Right lobe of liver (tissue), 6 donors: Measurements from ENCODE around the gene FAM89A. TPM values are rescaled to one million over a fixed set of nuclear protein-coding genes. Genes with fewer than 3 reads are reported as not detected.
"Not testable (repeated sequence)": the region's sequence is repeated elsewhere in the genome, so short reads cannot be mapped to it uniquely, and the experiment has no call there.

ENCODE experiments used
- ATAC-seq, 4 donors: fragments of 200-7000 bp; cut with Tn5 transposase; one replicate each; pipeline ENCODE4 v1.9.1; 2020; ENCODE audit warnings: mild to moderate bottlenecking in 4 of 4, moderate library complexity in 4 of 4
- DNase-seq, 3 donors: peaks; one replicate each; pipeline ENCODE4 v3.0.0-alpha.2; 2020
- H3K27ac ChIP-seq, 3 donors: fragments of 200-600 bp; one replicate each; pipeline ENCODE4 v1.8.0; 2022
- H3K27me3 ChIP-seq, 2 donors: fragments of 200-600 bp; one replicate each; pipeline ENCODE4 v1.8.0; 2022
- H3K36me3 ChIP-seq, 4 donors: fragments of 200-600 bp; sonication (generic) in 1 of 4; one replicate each; pipeline versions ENCODE4 v1.5.1 to v1.8.0; 2017 to 2022; ENCODE audit warnings: control low read depth in 1 of 4
- H3K4me1 ChIP-seq, 4 donors: fragments of 200-600 bp; sonication (generic) in 1 of 4; one replicate each; pipeline versions ENCODE4 v1.5.1 to v1.8.0; 2017 to 2022; ENCODE audit warnings: control low read depth in 1 of 4
- H3K4me3 ChIP-seq, 3 donors: fragments of 200-600 bp; one replicate each; pipeline ENCODE4 v1.8.0; 2022
- H3K9me3 ChIP-seq, 4 donors: fragments of 200-600 bp; sonication (generic) in 1 of 4; one replicate each; pipeline versions ENCODE4 v1.5.1 to v1.8.0; 2017 to 2022; ENCODE audit warnings: control low read depth in 1 of 4
- CTCF ChIP-seq, 4 donors: fragments of 200-600 bp in 3 of 4; fragments of 450-650 bp in 1 of 4; IDR thresholded peaks; one replicate each; pipeline versions ENCODE4 v1.5.1 to v1.8.0; 2016 to 2022; ENCODE audit warnings: antibody characterized with exemption in 4 of 4, mild to moderate bottlenecking in 2 of 4
- POLR2A ChIP-seq: fragments of 450-650 bp; IDR thresholded peaks from one replicate; pipeline ENCODE4 v1.6.1; 2017; ENCODE audit warnings: antibody characterized with exemption, mild to moderate bottlenecking
- WGBS: methylation state at CpG from one replicate; pipeline ENCODE4 v1.1.6; 2018; ENCODE audit warnings: low coverage, low lambda C conversion rate; ENCODE audit not compliant: insufficient coverage; ENCODE audit errors: missing lambda C conversion rate; 5-methylcytosine and 5-hydroxymethylcytosine counted together
- intact Hi-C, 2 donors: fragments of 100-400 bp; cut with DNase I; formaldehyde crosslinking; loops; one replicate each; pipeline versions ENCODE4 v1.11.2 to v1.14.1; 2022
- total RNA-seq, 6 experiments: library from RNA; depleted of rRNA in 2 of 6; stranded (reverse); fragments of >200 nt in 2 of 6; fragmentation: NEBNext Ultra II Directional in 3 of 6; extraction: Animal tissue kit (Norgen Biotek cat#: 25700) in 3 of 6; gene quantifications; one replicate each; pipeline versions ENCODE4 v1.1.0 to v1.2.4, GENCODE V29; 2016 to 2023
- donor health status: DM: no; HTN: yes; CAD: no.
- donor health status: DM: no; HTN: no; CAD: no.
- donor health status: DM: no; HTN: no; CAD: no.
- donor health status: DM: no; HTN: yes; CAD: no.
- donor health status: DM: no; HTN: yes; CAD: no.

The FAM89A gene
- total RNA-seq, 6 experiments from 2014 or later: 3.7 to 12.8 (median 6.8) TPM

GRCh38 chr1:231026576-231026975 is 13.5 kb downstream of the FAM89A start:
- Histone ChIP-seq H3K9me3 (no peaks in the 10 kb centered on the region), H3K27ac (no peak overlapping the region), H3K27me3 (no peaks in the 10 kb centered on the region), H3K36me3 (no peaks in the 10 kb centered on the region), H3K4me3 (no peak overlapping the region), H3K4me1 (no peaks in the 10 kb centered on the region)
- intact Hi-C loops: no loop called here
- 87% methylated on average over 6 of the region's 6 CpGs for WGBS
- DNase-seq (no peak), ATAC-seq (no peak)
- TF ChIP-seq POLR2A (no peak), CTCF (IDR thresholded peaks at IDR 0.05) (no peak)

GRCh38 chr1:231023150-231023549 is 16.9 kb downstream of the FAM89A start:
- DNase-seq (no peak), ATAC-seq (no peak)
- no peaks in the 10 kb centered on the region for H3K9me3 ChIP-seq
- no peaks in the 10 kb centered on the region for H3K27me3 ChIP-seq
- H3K27ac ChIP-seq: no peak overlapping the region
- intact Hi-C loops: no loop called here
- H3K36me3 ChIP-seq: no peaks in the 10 kb centered on the region
- no peaks in the 10 kb centered on the region for H3K4me1 ChIP-seq
- WGBS: 97% methylated on average over 6 of the region's 9 CpGs
- no peak for TF ChIP-seq CTCF (IDR thresholded peaks at IDR 0.05)
- H3K4me3 ChIP-seq: no peak overlapping the region

GRCh38 chr1:231022543-231022942 is 17.5 kb downstream of the FAM89A start:
- intact Hi-C loops, H3K4me3 ChIP-seq, DNase-seq, H3K36me3 ChIP-seq, H3K9me3 ChIP-seq, H3K4me1 ChIP-seq, ATAC-seq, H3K27ac ChIP-seq, H3K27me3 ChIP-seq: not testable (repeated sequence)
- WGBS: 100% methylated on average over 2 of the region's 7 CpGs

- no peaks in the 10 kb centered on the region for H3K36me3 ChIP-seq
- H3K27me3 ChIP-seq: no peaks in the 10 kb centered on the region
- WGBS: 82% methylated on average over 6 of the region's 12 CpGs
- H3K4me1 ChIP-seq: no peaks in the 10 kb centered on the region
- H3K4me3 ChIP-seq: no peak overlapping the region
- no peak for ATAC-seq
- TF ChIP-seq CTCF (IDR thresholded peaks at IDR 0.05) (no peak), POLR2A (no peak)
- no peak for DNase-seq
- intact Hi-C loops: no loop called here
- H3K27ac ChIP-seq: no peak overlapping the region
- no peaks in the 10 kb centered on the region for H3K9me3 ChIP-seq
Observed at GRCh38 chr1:231021540-231022031, 18.5 kb downstream of the FAM89A start.

- intact Hi-C loops: no loop called here
- no peaks in the 10 kb centered on the region for H3K9me3 ChIP-seq
- no peak overlapping the region for H3K27ac ChIP-seq
- no peaks in the 10 kb centered on the region for H3K4me1 ChIP-seq
- ATAC-seq (peak in 1 of 4 donors; percentile 25), DNase-seq (no peak)
- 40% methylated on average over 3 of the region's 7 CpGs for WGBS
- H3K36me3 ChIP-seq: no peaks in the 10 kb centered on the region
- H3K27me3 ChIP-seq: no peaks in the 10 kb centered on the region
- no peak overlapping the region for H3K4me3 ChIP-seq
- TF ChIP-seq CTCF (IDR thresholded peaks at IDR 0.05) (no peak), POLR2A (no peak)
Observed at GRCh38 chr1:231020816-231021215, 19.2 kb downstream of the FAM89A start.
